NCI-H774 (cell line): Measurements from ENCODE around the gene SCAMP4.

Experiments
- DNase-seq: peaks from one replicate; lab custom pipeline; 2025; lab: John Stamatoyannopoulos, UW

Gene SCAMP4

GRCh38 chr19:1957562-1958248 lies 52.5 kb downstream of the SCAMP4 start:
- no peak for DNase-seq

GRCh38 chr19:1959928-1960589 lies 54.9 kb downstream of the SCAMP4 start:
- no peak for DNase-seq

- no peak for DNase-seq
Observed at GRCh38 chr19:1961000-1961883, 56.0 kb downstream of the SCAMP4 start.

- DNase-seq: no peak
Observed at GRCh38 chr19:1962674-1963073, 57.5 kb downstream of the SCAMP4 start.

- DNase-seq: no peak
Observed at GRCh38 chr19:1967087-1967608, 61.9 kb downstream of the SCAMP4 start.

GRCh38 chr19:1968279-1969175 lies 63.3 kb downstream of the SCAMP4 start:
- no peak for DNase-seq

- DNase-seq: no peak
Observed at GRCh38 chr19:1969176-1970002, 64.2 kb downstream of the SCAMP4 start.

GRCh38 chr19:1970003-1970805 lies 65.0 kb downstream of the SCAMP4 start:
- no peak for DNase-seq

- no peak for DNase-seq
Observed at GRCh38 chr19:1970806-1971502, 65.8 kb downstream of the SCAMP4 start.

GRCh38 chr19:1974381-1975161 lies 69.4 kb downstream of the SCAMP4 start:
- no peak for DNase-seq

GRCh38 chr19:1975162-1975480 lies 69.9 kb downstream of the SCAMP4 start:
- DNase-seq: no peak
